Measurements from ENCODE around the gene AMDHD2.
"Not testable (repeated sequence)": the region's sequence is repeated elsewhere in the genome, so short reads cannot be mapped to it uniquely, and the experiment has no call there.

GRCh38 chr16:2543771-2544170, 23.6 kb downstream of the AMDHD2 start:
- TF ChIP-seq POLR2A (IDR thresholded peaks at IDR 0.05); CTCF (IDR thresholded peaks at IDR 0.05 in 4 of 5, conservative IDR thresholded peaks at IDR 0.05 in 1 of 5): not testable (repeated sequence)
